ENCODE results near the gene RHOBTB1.

GRCh38 chr10:60919551-60919950 lies 24.4 kb downstream of the RHOBTB1 start:
- TF ChIP-seq CTCF (IDR thresholded peaks at IDR 0.05; ENCODE audit: insufficient read depth, low read length, poor library complexity, severe bottlenecking) (no peak), EZH2phosphoT487 (conservative IDR thresholded peaks at IDR 0.05; ENCODE audit: low read length) (no peak)

Measured in SU-DHL-6 (cell line).